ENCODE measurements around the gene GRB10.
"Not testable (repeated sequence)": the region's sequence is repeated elsewhere in the genome, so short reads cannot be mapped to it uniquely, and the experiment has no call there.

GRB10 gene

GRCh38 chr7:50774319-50774718, 8.4 kb downstream of the GRB10 start:
- no peak for DNase-seq

GRCh38 chr7:50773071-50773470, 9.6 kb downstream of the GRB10 start:
- DNase-seq: not testable (repeated sequence)

DNA sequence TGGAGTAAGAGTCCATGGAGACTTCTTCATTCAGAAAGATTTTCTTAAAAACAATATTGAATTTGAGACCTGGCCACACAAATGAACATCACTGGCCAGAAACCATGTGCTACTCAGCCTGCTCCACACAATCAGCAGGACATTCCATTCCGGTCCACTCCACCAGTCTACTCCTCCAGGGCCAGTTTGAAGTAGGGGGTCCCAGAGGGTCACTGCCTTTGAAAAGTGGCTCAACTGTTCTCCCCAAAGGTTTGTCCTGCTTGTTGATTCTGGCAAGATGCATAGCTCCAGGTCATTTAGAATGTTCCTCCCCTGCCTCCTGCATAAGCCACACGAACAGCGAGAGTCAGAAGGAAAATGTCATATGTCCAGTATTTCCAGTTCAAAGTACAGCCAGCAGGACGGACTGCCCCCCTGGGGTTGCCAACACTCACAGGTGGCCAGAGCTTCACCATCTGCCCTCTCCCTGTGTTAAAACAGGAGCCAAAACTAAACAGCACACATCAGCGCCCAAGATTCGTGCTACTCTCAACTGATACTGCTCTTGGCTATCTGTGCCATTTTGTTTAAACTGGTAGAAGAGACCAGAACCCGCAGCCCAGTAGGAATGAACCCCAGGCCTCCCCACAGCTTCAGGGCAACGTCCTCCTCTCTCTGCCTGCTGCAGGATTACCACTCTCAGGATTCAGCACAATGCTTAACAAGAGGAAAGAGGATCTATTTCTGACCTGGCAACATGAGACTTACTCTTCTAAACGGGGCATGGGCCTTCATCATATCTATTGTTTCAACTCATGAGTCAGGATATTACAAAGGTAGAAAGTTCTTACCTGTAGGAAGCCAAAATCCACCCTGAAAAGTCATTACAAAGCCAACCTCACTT, 11.3 kb downstream of the GRB10 start:
- DNase-seq: no peak

DNA sequence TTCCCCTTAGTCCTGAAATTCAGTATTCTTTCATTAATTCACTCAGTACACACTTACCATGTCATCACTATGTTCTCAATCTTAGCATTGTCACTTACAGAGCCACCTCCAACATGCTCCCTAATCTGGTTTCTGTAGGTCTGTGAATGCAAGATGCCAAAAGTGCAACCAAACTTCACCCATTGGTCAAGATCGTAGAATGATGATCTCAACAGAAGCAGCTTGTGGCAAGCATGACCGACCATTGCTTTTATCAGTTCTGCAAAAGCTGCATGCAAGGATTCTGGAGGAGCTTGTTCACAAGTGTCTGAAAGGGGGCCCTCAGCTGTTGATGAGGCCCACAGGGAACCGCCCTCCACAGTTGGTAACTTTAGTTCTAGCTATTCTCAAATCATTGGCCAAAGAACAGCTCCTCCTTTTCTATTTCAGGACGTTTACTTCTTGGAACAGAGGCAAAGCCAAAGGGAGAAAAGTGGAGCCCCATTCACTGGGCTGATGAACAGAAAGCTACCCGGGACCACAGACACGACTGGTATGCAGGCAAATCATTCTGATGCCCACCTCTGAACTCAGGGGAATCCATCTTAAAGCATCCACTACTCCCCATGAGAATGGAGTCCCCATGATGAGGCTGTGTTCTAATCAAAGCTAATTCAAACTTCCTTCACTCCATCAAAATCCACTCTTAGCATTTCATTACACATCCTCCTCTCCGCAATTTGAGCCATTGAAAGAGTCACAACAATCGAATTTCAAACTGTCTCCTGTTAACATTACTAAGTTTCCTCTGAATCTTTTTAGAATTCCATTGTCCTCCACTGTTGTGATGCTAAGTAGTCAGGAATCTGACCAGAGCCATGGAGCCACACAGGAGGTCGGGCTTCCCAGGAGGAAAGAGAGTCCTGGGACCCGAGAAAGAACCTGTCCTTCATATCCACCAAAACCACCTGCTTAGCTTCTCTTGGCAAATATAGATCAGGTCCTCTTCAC, 13.9 kb downstream of the GRB10 start:
- DNase-seq: no peak

GRCh38 chr7:50766849-50767207, 15.9 kb downstream of the GRB10 start:
- DNase-seq: no peak

- no peak for DNase-seq
Measured at GRCh38 chr7:50766106-50766848, 16.4 kb downstream of the GRB10 start.

DNA sequence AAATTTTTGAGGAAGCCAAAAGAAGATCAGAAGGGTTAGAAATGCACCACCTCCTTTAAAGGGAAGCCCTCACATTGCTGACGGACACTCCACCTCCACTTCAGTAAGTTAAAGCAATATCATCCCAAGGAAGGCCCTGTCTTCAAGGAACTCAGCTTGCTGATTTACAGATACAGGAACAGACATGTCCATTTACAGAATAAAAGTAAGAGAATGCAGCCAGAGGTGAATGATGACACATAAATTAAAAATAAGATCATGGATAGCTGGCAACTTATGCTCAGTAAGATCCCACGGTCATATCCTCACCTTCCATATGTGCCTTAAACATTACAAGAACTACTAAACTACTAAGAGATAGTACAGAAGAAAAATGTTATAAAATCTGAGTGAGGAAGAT, 20.4 kb downstream of the GRB10 start:
- no peak for DNase-seq

DNA sequence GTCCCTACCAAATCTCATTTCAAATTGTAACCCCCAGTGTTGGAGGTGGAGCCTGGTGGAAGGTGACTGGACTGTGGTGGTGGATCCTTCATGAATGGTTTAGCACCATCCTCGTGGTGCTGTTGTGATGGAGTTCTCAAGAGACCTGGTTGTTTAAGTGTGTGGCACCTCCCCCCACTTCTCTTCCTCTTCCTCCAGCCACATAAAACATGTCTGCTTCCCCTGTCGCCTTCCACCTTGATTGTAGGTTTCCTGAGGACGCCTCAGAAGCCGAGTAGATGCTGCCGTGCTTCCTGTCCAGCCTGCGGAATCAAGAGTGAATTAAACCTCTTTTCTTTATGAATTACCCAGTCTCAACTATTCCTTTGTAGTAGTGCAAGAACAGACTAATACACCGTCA, 21.0 kb downstream of the GRB10 start:
- no peak for DNase-seq

DNA sequence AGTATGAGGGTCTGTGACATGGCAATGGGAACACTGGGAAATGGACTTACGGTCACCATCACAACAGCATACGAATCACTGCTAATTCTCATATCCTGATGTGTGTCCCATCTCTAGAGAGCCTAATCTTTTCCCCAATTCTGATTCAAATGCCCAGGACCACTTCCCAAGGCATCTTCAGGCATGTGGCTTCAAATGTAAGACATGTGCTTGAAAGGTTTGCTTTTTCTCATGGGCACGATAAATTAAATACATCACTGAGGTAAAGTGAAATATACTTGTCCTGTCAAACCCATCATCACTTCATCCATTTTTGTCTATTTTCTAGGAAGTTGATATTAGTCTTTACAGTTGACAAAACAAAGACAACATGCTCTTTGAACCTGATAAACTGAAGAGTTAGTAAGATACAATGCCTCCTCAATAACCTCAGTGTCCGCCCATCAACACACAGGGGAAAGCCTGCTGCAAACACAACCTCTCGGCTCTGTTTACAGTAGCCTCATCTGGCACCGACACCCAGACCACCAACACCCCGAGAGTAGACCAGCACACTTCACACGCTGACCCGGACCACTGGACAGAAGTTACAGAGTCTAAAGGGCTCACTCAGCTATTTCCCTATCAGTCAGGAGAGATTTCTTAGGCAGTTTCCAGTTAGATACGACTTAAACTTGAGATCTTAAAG, 24.8 kb downstream of the GRB10 start:
- no peak for DNase-seq

DNA sequence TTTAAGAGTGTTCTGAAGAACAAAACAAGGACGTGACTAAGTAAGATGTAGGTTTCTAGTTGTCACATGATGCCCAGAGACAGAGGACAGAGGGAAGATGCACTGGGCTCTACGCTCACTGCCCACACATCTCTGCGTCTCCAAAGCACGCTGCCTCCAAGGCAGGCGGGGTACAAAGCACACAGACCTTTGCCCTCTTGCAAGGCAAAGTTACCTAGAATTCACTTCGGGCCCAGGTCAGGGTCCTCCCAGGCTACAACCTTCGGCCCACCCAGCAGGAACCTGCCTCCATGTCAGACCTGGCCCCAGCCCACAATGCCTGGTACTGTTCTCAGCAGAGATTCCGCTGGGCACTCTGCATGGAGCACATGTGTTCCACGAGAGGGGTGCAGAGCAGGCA, 26.5 kb downstream of the GRB10 start:
- DNase-seq: no peak

DNA sequence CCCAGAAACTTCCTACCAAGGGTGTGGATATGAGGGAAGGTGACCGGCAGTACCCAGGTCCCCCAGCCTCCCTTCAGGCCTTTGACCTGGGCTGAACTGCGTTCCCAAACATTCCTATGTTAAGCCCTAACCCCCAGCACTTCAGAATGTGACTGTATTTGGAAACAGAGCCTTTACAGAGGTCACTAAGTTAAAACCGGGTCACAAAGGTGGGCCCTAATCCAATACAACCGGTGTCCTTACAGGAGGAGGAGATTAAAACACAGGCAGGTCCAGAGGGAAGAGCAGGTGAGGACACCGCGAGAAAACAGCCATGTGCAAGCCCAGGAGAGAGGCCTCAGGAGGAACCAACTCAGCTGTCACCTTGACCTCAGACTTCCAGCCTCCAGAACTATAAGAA, 28.0 kb downstream of the GRB10 start:
- DNase-seq: no peak

DNA sequence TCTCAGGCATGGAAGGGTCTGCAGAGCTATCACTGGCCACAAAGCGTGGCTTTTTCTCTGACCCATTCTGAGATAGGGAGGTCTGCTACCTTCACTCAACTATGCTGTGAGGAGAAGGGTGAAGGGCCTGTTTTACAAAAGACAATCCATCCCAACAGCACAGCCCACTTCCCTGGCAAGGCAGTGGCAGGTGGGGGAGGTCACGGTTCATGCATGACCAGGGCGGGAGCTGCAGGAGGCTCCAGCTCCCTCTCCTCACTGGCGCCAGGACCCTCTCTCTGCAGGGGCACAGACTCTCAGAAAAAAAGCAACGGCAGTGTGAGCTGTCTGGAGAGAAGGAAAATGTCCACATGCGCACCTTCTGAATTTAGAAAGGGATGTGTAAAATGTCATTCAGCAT, 28.5 kb downstream of the GRB10 start:
- no peak for DNase-seq

DNA sequence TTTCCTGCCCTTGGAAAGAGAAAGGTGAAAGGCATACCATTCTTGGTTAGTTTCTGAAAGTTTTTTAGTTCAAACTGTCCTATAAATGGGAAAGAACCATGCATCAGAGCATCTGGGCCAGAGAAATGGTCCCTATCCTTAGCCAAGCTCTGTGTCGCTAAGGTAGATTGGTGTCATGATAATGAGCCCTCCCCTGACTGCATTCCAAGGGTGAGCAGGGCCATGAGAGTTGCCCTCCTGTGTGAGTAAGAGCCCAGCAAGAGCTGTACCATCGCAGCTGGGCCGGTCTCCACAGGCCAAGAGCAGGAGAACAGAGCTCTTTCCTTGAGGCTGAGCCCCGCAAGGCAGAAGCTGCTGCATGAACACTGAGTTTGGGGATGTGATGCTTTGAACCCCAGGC, 30.3 kb downstream of the GRB10 start:
- DNase-seq: no peak

- DNase-seq: no peak
Measured at GRCh38 chr7:50751146-50751545, 31.6 kb downstream of the GRB10 start.

DNA sequence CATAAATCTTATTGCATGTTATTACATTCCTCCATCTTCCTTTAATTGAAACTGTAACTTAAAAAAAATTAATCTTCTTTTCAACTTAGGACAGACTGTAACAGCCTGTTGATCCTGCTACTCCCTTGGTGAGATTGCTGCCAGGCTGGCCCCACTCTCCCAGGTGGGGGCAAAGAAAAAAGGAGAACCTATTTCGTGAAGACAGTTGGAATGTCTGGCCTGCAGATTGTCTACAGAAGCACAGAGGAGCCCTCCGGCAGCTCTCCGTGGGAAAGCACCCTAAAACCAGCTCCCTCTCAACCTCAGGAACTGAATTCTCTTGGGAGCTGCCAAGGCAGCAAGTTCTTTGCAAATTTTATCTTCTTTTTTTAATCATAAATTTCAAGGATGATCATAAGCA, 32.8 kb downstream of the GRB10 start:
- no peak for DNase-seq

DNA sequence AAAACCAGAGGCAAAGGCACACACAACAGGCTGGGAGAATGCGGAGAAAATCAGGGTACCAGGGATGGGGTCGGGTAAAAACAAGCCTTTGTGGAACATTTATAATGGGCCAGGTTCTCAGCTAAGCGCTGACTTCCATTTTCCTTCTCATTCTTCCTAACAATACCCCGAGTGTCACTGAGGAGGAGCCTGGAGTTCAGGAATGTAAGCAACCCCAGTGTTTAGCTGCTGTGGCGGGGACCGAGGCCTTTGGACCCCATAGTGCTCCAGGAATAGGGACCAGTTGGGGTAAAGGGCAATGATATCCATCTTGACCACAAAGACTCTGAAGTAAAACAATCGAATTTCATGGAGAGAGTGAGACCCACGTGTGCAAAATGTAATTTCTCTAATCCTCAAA, 34.2 kb downstream of the GRB10 start:
- no peak for DNase-seq

DNA sequence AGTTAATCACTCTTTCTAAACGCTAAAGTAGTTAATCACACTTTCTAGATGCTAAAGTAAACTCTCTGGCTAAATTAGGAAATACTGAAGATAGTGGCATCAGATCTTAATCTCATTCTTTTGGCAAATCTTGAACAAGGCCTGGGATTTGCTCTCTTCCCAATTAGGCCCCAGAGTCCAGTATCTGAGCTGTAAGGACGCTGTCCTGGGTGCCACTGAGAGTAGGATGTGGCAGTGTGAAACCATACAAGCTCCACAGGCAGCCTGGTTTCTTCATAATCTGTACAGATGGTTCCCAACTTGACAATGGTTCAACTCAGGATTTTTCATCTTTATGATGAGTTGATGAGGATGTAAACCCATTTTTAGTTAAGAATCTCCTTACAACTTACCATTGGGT, 36.9 kb downstream of the GRB10 start:
- DNase-seq: no peak

- no peak for DNase-seq
Measured at GRCh38 chr7:50745336-50745735, 37.4 kb downstream of the GRB10 start.

GRCh38 chr7:50743893-50744292, 38.8 kb downstream of the GRB10 start:
- DNase-seq: no peak

GRCh38 chr7:50743016-50743415, 39.7 kb downstream of the GRB10 start:
- DNase-seq: no peak

GRCh38 chr7:50742401-50742800, 40.3 kb downstream of the GRB10 start:
- DNase-seq: no peak

GRCh38 chr7:50739744-50740435, 42.8 kb downstream of the GRB10 start:
- DNase-seq: no peak

Data from NCI-H526 treated with DMSO at 0.1 percent for 48 hours (cell line).